ENCODE results near the gene ERC1.

ERC1 gene

GRCh38 chr12:1289371-1290155, 298.5 kb downstream of the ERC1 start:
- Histone ChIP-seq H3K4me3 (ENCODE audit: low read depth, low read length, poor library complexity, severe bottlenecking) (no peak overlapping the region), H2AFZ (ENCODE audit: low read length) (no peak overlapping the region), H3K79me2 (ENCODE audit: insufficient read depth, low read length) (no peaks in the 10 kb centered on the region), H4K20me1 (ENCODE audit: insufficient read depth, low read length) (no peaks in the 10 kb centered on the region), H3K27ac (ENCODE audit: low read depth, low read length, poor library complexity, severe bottlenecking) (no peak overlapping the region), H3K9me2 (ENCODE audit: low read depth, low read length) (no peaks in the 10 kb centered on the region), H3K9ac (ENCODE audit: low read length) (no peak overlapping the region), H3K9me3 (ENCODE audit: low read length) (no peaks in the 10 kb centered on the region), H3K27me3 (ENCODE audit: insufficient read depth, low read length) (no peaks in the 10 kb centered on the region), H3F3A (ENCODE audit: insufficient read depth, low read length) (no peaks in the 10 kb centered on the region), H3K36me3 (ENCODE audit: insufficient read depth, low read length) (peaks cover 43% of the 10 kb centered on the region), H3K4me2 (ENCODE audit: low read length) (no peak overlapping the region), H3K4me1 (ENCODE audit: insufficient read depth, low read length, severe bottlenecking) (no peaks in the 10 kb centered on the region)
- no peak for TF ChIP-seq EZH2 (IDR thresholded peaks at IDR 0.05; ENCODE audit: borderline replicate concordance, low read length)
- TF ChIP-seq CTCF (IDR thresholded peaks at IDR 0.05; ENCODE audit: low read length) = no peak

- no peaks in the 10 kb centered on the region for H3F3A ChIP-seq (ENCODE audit: insufficient read depth, low read length)
- peaks cover 55% of the 10 kb centered on the region for H3K36me3 ChIP-seq (ENCODE audit: insufficient read depth, low read length)
- H3K27me3 ChIP-seq (ENCODE audit: insufficient read depth, low read length) = no peaks in the 10 kb centered on the region
- no peak overlapping the region for H3K4me2 ChIP-seq (ENCODE audit: low read length)
- no peak overlapping the region for H3K9ac ChIP-seq (ENCODE audit: low read length)
- no peaks in the 10 kb centered on the region for H3K9me3 ChIP-seq (ENCODE audit: low read length)
- no peak overlapping the region for H3K27ac ChIP-seq (ENCODE audit: low read depth, low read length, poor library complexity, severe bottlenecking)
- H2AFZ ChIP-seq (ENCODE audit: low read length) = no peak overlapping the region
- TF ChIP-seq EZH2 (IDR thresholded peaks at IDR 0.05; ENCODE audit: borderline replicate concordance, low read length) (no peak), CTCF (IDR thresholded peaks at IDR 0.05; ENCODE audit: low read length) (no peak)
- no peaks in the 10 kb centered on the region for H3K9me2 ChIP-seq (ENCODE audit: low read depth, low read length)
- no peaks in the 10 kb centered on the region for H4K20me1 ChIP-seq (ENCODE audit: insufficient read depth, low read length)
- no peak overlapping the region for H3K4me3 ChIP-seq (ENCODE audit: low read depth, low read length, poor library complexity, severe bottlenecking)
- H3K79me2 ChIP-seq (ENCODE audit: insufficient read depth, low read length) = no peaks in the 10 kb centered on the region
- no peaks in the 10 kb centered on the region for H3K4me1 ChIP-seq (ENCODE audit: insufficient read depth, low read length, severe bottlenecking)
These were observed 299.7 kb downstream of the ERC1 start for GRCh38 chr12:1290716-1291115.

- Histone ChIP-seq H2AFZ (ENCODE audit: low read length) (no peak overlapping the region), H3K27ac (ENCODE audit: low read depth, low read length, poor library complexity, severe bottlenecking) (no peak overlapping the region), H3K4me2 (ENCODE audit: low read length) (no peak overlapping the region), H3K36me3 (ENCODE audit: insufficient read depth, low read length) (peaks cover 62% of the 10 kb centered on the region), H3K9me3 (ENCODE audit: low read length) (no peaks in the 10 kb centered on the region), H3K79me2 (ENCODE audit: insufficient read depth, low read length) (no peaks in the 10 kb centered on the region), H4K20me1 (ENCODE audit: insufficient read depth, low read length) (no peaks in the 10 kb centered on the region), H3F3A (ENCODE audit: insufficient read depth, low read length) (no peaks in the 10 kb centered on the region), H3K4me1 (ENCODE audit: insufficient read depth, low read length, severe bottlenecking) (no peaks in the 10 kb centered on the region), H3K27me3 (ENCODE audit: insufficient read depth, low read length) (no peaks in the 10 kb centered on the region), H3K4me3 (ENCODE audit: low read depth, low read length, poor library complexity, severe bottlenecking) (no peak overlapping the region), H3K9ac (ENCODE audit: low read length) (no peak overlapping the region), H3K9me2 (ENCODE audit: low read depth, low read length) (no peaks in the 10 kb centered on the region)
- no peak for TF ChIP-seq EZH2 (IDR thresholded peaks at IDR 0.05; ENCODE audit: borderline replicate concordance, low read length)
- no peak for TF ChIP-seq CTCF (IDR thresholded peaks at IDR 0.05; ENCODE audit: low read length)
These were observed 300.7 kb downstream of the ERC1 start for GRCh38 chr12:1291601-1292332.

All from OCI-LY1 (cell line).